GM12891 (cell line): ENCODE data around the gene FLT4.

Experiments used
- DNase-seq: peaks from one replicate; pipeline ENCODE4 v3.0.0; 2011; ENCODE audit warnings: low spot score; ENCODE audit not compliant: insufficient read length
- FAIRE-seq: peaks from 2 replicates; lab custom pipeline; 2011; peaks lifted over from hg19 to GRCh38; lab: Jason Lieb, UNC
- PAX5 ChIP-seq: IDR thresholded peaks from 2 replicates; pipeline ENCODE4 v1.6.1; 2011; ENCODE audit warnings: low read length, moderate library complexity, mild to moderate bottlenecking; ENCODE audit not compliant: insufficient read depth, severe bottlenecking
- POLR2A ChIP-seq: IDR thresholded peaks from 2 replicates; pipeline ENCODE4 v1.6.1; 2011; ENCODE audit warnings: low read depth, low read length, control low read depth
- POLR2AphosphoS5 ChIP-seq: IDR thresholded peaks from 2 replicates; pipeline ENCODE4 v1.6.1; 2011; ENCODE audit warnings: low read depth, low read length, control low read depth
- POU2F2 ChIP-seq: IDR thresholded peaks from 2 replicates; pipeline ENCODE4 v1.6.1; 2011; ENCODE audit warnings: low read depth, mild to moderate bottlenecking, control low read depth, low read length, moderate library complexity
- SPI1 ChIP-seq: IDR thresholded peaks from 2 replicates; pipeline ENCODE4 v1.6.1; 2011; ENCODE audit warnings: low read depth, low read length, control low read depth
- TAF1 ChIP-seq: IDR thresholded peaks from 2 replicates; pipeline ENCODE4 v1.6.1; 2011; ENCODE audit warnings: low read depth, low read length, control low read depth

FLT4 gene

DNA sequence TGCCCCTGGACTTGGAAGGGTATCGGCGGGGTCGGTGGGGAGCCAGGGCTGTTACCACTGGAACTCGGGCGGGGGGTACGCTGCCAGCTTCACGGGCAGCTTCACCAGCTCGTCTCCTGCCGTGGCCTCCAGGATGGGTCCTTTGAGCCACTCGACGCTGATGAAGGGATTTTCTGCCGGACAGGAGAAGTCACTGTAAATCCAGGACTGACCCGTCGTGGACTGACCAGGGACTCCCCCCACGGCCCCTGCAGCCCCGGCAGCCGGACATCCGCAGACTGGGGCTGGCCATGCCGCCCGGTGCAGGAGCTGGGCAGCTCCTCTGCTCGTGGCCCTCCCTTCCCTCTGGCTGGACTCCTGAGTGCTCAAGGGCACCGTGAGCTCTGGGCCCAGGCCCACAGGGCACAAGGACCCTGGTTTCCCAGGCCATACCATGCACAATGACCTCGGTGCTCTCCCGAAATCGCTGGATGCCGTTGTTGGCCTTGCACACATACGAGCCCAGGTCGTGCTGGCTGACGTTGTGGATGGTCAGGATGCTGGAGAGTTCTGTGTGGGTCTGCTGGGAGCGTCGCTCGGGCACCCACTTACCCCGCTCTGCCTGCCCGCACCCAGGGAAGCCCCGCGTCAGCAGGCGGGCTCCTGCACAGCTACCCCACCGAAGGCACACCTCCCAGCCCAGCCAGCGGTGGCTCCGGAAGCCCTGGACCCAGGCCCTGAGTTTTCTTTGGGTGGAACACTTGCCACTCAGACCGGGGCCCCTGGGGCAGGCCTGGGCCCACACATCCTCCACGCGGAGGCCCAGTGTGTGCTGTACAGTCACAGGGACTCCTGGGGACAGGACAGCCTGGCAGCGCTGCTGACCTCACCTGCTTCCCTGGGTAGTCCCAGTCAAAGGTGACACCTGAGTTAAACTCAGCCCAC, 20.3 kb downstream of the FLT4 start:
- DNase-seq (no peak), FAIRE-seq (no peak)
- no peak for TF ChIP-seq TAF1
- TF ChIP-seq SPI1 = no peak
- no peak for TF ChIP-seq POU2F2
- TF ChIP-seq PAX5 = no peak
- TF ChIP-seq POLR2A = no peak
- TF ChIP-seq POLR2AphosphoS5 = no peak

DNA sequence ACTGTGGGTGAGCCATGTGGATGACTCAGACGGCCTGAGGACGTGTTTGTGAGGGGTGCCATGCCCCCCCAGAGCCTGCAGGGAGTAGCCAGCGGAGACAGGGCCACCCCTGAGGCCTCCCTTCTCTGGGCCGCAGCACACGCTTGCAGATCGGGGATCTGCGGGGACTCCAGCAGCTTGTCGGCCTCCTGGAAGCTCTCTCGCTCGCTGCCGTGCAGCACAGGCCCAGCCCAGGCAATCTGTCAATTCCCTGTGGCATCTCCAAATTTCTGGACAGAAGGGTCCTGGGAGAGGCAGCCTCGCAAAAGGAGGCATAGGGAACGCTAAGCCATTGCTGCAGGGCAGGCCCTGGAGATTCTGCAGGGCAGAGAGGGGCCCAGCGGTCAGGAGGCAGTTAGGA, 21.2 kb downstream of the FLT4 start:
- FAIRE-seq (no peak), DNase-seq (no peak)
- TF ChIP-seq PAX5 = no peak
- no peak for TF ChIP-seq TAF1
- no peak for TF ChIP-seq POLR2AphosphoS5
- TF ChIP-seq POLR2A = no peak
- no peak for TF ChIP-seq SPI1
- TF ChIP-seq POU2F2 = no peak

DNA sequence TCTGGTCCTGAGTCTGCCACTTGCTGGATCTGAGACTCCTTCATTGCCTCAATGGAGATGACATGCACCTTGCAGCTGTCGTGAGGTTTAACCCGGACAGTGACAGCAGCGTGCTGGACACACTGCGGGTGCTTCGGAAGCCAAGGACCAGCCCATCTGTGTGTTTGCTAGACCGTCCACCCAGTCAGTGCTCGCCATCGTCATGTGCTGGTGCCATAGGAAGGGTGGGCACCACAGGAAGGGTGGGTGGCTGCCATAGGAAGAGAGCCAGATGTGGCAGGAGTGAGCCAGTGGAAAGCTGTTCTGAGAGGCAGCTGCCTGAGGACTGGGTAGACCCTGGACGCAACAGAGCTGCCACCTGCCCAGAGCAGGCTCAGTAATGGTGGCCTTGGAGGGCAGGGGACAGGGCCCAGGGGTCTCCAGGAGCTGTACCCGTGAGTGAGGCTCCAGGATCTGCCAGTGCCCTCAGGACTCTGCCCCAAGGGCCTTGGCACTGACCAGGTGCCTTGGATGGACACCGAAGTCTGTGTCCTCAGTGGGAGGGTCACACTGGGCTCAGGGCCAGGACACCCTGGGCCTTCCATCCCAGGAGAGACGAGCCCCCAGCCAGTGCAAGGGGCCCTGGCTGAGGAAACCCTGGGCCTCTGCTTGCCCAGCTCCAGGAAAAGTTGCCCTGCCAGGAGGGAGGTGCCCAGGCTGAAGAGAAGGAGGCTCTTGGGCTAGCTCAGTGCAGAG, 21.8 kb downstream of the FLT4 start:
- DNase-seq (no peak), FAIRE-seq (no peak)

DNA sequence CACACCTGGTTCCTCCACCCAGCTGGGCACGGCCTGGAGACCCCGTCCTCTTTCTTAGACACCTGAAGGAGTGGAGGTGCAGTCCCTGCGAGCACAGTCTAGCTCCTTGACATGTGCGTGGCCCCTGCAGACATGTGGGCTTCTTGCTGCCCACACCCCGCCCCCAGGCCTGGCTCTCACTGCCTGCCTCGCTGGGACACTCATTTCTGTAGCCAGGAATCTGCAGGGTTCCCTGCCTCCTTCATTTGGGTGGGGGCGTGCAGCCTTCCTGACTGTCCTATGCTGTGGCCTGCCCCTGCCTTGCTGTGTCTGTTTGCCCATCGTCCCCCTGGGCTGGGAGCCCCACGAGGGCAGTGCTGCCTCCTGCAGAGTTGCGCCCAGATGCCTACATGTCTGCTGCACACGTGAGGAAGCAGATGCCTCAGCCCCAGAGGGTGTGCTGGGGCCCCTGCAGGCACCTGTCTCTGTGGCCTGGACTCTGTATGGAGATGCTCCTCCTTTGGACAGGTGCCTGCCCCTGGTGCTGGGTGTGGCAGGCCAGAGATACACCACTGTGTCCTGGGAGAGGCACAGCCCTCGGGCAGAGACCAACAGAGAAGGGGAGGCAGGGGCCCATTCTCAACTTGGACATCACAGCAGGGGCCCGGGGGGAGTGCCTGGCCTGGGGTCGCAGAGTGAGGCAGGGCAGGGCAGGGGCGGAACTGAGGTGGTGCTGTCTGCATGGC, 22.6 kb downstream of the FLT4 start:
- FAIRE-seq (no peak), DNase-seq (no peak)
- TF ChIP-seq SPI1 (no peak), POLR2A (no peak), POU2F2 (no peak), TAF1 (no peak), PAX5 (no peak), POLR2AphosphoS5 (no peak)

More for the DNA sequence above, 21.8 kb downstream of the FLT4 start:
- TF ChIP-seq POLR2AphosphoS5 = no peak
- no peak for TF ChIP-seq POLR2A

DNA sequence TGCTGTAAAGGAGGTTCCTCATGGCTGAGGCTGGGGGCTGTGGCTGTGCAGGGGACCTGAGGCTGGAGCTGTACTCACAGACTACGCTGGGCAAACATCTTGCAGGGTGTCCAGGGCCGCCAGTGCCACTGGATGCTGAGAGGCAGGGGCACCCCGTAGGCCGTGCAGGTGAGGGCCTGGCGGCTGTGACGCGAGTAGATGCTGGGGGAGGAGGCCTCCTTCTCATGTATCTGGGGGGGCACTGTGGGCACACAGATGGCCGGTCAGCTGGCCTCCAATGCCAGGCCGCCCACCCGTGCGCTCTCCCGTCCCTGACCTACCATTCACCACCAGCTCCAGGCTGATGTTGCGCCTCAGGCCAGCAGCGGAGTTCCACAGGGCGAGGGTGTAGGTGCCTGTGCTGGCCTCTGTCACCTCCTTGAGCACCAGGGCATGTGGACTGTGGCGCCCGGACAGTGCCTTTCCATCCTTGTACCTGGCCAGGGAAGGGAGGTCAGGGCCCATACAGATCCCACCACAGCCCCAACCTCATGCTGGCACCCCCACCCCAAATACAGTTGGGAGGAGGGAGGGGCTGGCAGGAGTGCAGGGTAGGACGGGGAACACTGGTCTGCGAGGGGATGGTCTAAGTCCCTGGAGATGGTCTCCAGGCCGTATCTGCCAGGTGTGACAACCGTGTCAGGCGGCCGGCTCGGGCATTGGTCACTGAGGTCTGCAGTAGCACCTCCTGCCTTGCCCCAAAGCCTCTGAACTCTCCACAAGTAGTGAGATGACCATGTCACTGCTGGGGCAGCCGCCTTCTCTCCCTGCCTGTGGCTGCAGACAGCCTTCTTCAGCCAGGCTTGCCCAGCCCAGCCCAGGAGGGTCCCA, 23.4 kb downstream of the FLT4 start:
- no peak for TF ChIP-seq POU2F2
- TF ChIP-seq POLR2A = no peak
- no peak for TF ChIP-seq TAF1
- no peak for TF ChIP-seq POLR2AphosphoS5
- TF ChIP-seq SPI1 = no peak
- TF ChIP-seq PAX5 = no peak
- DNase-seq (no peak), FAIRE-seq (no peak)

DNA sequence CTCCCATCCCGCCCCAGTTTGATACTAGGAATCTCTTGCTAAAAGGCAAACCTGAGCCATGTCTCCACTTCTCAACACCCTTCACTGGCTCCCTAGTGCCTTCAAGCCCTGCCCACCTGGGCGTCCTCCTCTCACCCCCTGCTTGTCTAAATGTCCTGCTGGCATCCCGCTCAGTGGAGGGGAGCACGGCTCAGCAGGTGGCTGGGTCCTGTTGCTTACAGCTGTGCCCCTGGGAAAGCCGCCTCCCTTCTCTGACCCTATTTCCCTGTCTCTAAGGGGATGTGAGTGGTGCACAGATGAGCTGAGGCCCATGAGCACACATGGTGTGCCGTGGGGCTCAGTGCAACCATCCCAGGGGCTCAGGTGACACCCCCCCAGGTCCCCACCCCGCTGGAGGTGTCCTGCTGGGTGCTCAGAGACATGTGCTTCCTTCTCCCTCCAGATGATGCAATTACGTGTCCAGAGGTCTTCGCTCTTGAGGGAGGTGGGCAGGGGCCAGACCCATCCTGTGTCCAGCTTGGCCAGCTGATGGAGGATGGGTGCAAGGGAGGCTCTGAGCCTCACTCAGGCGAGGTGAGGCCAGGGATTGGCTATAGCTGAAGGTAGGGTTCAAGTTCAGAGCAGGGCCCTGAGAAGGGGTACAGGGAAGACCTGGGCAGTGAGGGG, 24.1 kb downstream of the FLT4 start:
- FAIRE-seq = no peak
- no peak for TF ChIP-seq PAX5
- TF ChIP-seq SPI1 = no peak
- no peak for TF ChIP-seq POU2F2
- no peak for TF ChIP-seq POLR2A
- TF ChIP-seq TAF1 = no peak
- TF ChIP-seq POLR2AphosphoS5 = no peak
- no peak for DNase-seq

DNA sequence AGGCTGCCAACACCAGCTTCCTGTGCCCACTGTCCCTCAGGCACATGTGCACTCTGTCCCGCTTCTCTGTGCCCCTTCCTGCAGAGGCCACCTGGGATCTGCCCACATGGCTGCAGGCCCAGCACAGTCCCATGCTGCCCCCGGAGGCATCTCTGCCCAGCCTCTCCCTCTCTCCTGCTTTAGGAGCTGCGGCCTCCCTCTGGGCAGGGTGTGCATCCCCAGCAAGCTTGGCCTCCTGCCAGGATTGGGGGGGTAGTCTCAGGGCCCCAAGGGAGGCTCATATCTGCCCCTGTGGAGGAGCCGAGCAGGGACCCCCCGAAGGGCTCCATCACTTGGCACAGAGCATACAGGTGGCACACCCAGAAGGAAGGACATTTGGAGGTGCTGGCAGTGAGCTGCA, 24.8 kb downstream of the FLT4 start:
- no peak for DNase-seq
- FAIRE-seq = no peak
- TF ChIP-seq POU2F2 (no peak), TAF1 (no peak)

DNA sequence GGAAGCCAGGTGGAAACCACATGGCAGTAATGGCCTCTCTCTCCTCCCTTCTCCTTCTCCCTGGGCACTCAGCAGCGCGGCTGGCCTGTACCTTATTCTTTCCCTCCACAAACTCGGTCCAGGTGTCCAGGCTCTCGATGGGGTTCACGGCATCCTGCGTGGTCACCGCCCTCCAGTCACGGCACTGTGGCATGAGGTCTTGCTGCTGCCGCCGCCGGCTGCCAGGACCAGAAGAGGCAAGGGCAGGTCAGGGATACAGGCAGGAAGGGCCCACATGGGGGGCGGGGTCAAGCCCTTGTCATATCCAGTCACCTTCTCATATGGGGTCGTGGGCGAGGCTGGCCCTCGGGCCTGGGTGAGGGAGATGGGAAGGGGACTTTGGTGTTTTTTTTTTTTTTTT, 25.6 kb downstream of the FLT4 start:
- TF ChIP-seq SPI1 = no peak

DNA sequence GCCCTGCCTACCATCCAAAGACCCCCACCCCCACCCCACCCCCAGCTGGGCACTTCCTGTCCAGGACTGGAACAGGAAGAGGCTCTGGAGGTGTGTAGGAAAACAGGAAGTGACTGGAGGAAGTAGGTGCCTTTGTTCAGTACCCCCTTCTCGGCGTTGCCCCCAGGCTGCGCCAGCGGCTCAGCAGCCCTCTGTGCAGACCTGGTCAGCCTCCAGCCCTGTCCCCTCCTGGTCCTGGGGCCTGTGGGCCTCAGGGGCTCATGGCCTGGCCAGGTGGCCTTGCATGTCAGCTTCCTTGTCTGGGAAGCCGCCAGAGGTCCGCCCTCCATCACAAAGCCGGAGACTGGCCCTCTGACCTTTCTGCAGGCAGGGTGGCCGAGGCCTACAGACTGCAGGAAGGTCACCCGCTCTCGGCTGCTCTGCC, 26.0 kb downstream of the FLT4 start:
- FAIRE-seq = no peak
- TF ChIP-seq POLR2AphosphoS5 = no peak
- TF ChIP-seq SPI1 = no peak
- TF ChIP-seq POLR2A = no peak
- no peak for TF ChIP-seq TAF1
- TF ChIP-seq PAX5 = no peak
- TF ChIP-seq POU2F2 = no peak

More for the DNA sequence above, 25.6 kb downstream of the FLT4 start:
- no peak for DNase-seq
- FAIRE-seq = no peak

More for the DNA sequence above, 26.0 kb downstream of the FLT4 start:
- no peak for DNase-seq
